ENCODE measurements around the gene TCP11L2. TPM values are rescaled to one million over a fixed set of nuclear protein-coding genes. Genes with fewer than 3 reads are reported as not detected.

TCP11L2 gene
- total and polyA plus RNA-seq, 2 of the 8 experiments (the other 6 are each of a cell fraction or from before 2014, with no cell fraction given), result 2.1 to 7.1 TPM

- H3K4me2 ChIP-seq (ENCODE audit: insufficient read depth in 1 of 2, low read depth in 2 of 2, low read length in 2 of 2), result no peak overlapping the region
- no peak overlapping the region for H2BK120ac ChIP-seq (replicated peaks; ENCODE audit: low read depth, low read length)
- H4K91ac ChIP-seq (replicated peaks; ENCODE audit: insufficient read length, low read length), result no peak overlapping the region
- H2AFZ ChIP-seq (ENCODE audit: low read length), result peak overlapping the region; percentile 85; the same call in 1 of the 2 replicates
- no peak overlapping the region for H4K8ac ChIP-seq (ENCODE audit: extremely low read depth, insufficient read depth, low read length)
- no peaks in the 10 kb centered on the region for H3K36me3 ChIP-seq (ENCODE audit: control insufficient read depth in 2 of 4, insufficient read depth in 4 of 4, low read length in 3 of 4)
- CTCF ChIA-PET (ENCODE audit: partially characterized antibody), result interaction anchor here (1.1 to 4.3 kb wide), 5 partner anchors 8 to 51 kb away, joined by 3 to 18 read pairs (median 4); no protein-coding TSS in a partner anchor
- H3K14ac ChIP-seq (ENCODE audit: insufficient read length), result no peak overlapping the region
- H3K27me3 ChIP-seq (replicated peaks in 1 of 4; ENCODE audit: control insufficient read depth in 3 of 4, extremely low read depth in 1 of 4, insufficient read depth in 3 of 4, low read length in 3 of 4), result no peaks in the 10 kb centered on the region
- H2AK5ac ChIP-seq (ENCODE audit: low read depth, low read length), result no peak overlapping the region
- H3K27ac ChIP-seq (ENCODE audit: low read depth, low read length), result no peak overlapping the region
- 92% methylated on average over 7 of the region's 7 CpGs; no CpG with 5 or more reads in 1 of the 2 experiments for WGBS, 2 experiments (ENCODE audit: extremely low coverage in 1 of 2, insufficient coverage in 1 of 2, insufficient read length in 1 of 2, insufficient replicate concordance in 2 of 2, low coverage in 1 of 2, low lambda C conversion rate in 2 of 2, missing lambda C conversion rate in 1 of 2)
- H3K56ac ChIP-seq (replicated peaks; ENCODE audit: insufficient read length, low read depth, low read length), result no peak overlapping the region
- H3K18ac ChIP-seq (ENCODE audit: extremely low read depth, low read length), result no peak overlapping the region
- no peaks in the 10 kb centered on the region for H3K79me1 ChIP-seq (ENCODE audit: low read depth, low read length)
- peaks cover 2% of the 10 kb centered on the region; the same call in 1 of the 2 replicates for H3K23me2 ChIP-seq (ENCODE audit: low read depth, low read length)
- no peak overlapping the region for H2BK20ac ChIP-seq (ENCODE audit: low read length)
- no peaks in the 10 kb centered on the region for H3K9me3 ChIP-seq (ENCODE audit: insufficient read depth in 2 of 2, low read depth in 1 of 2, low read length in 1 of 2)
- POLR2A ChIA-PET (ENCODE audit: partially characterized antibody), result interaction anchor here (1.0 to 1.8 kb wide), 2 partner anchors 10 to 28 kb away, joined by 3 to 5 read pairs; no protein-coding TSS in a partner anchor
- H4K5ac ChIP-seq (ENCODE audit: insufficient read length, low read depth, low read length), result no peak overlapping the region
- H3K4me1 ChIP-seq (replicated peaks in 1 of 4; ENCODE audit: control insufficient read depth in 3 of 4, insufficient read depth in 4 of 4, low read length in 3 of 4), result no peaks in the 10 kb centered on the region
- no peak overlapping the region for H2BK15ac ChIP-seq (ENCODE audit: low read length)
- no peak overlapping the region for H3K9ac ChIP-seq (replicated peaks in 1 of 4; ENCODE audit: extremely low read depth in 1 of 4, low read depth in 3 of 4, low read length in 3 of 4)
- H3K23ac ChIP-seq (ENCODE audit: insufficient read length), result no peak overlapping the region
- no peak for FAIRE-seq
- no peak overlapping the region for H2BK12ac ChIP-seq (ENCODE audit: low read depth, low read length)
- H2BK5ac ChIP-seq (ENCODE audit: low read depth, low read length), result no peak overlapping the region
- H3K4me3 ChIP-seq (ENCODE audit: extremely low read depth in 1 of 4, insufficient read depth in 2 of 4, low read depth in 3 of 4, low read length in 4 of 4), result no peak overlapping the region
- no peak overlapping the region for H3K4ac ChIP-seq (replicated peaks; ENCODE audit: insufficient read length, low read depth, low read length)
- no peaks in the 10 kb centered on the region for H3K79me2 ChIP-seq (ENCODE audit: control insufficient read depth in 1 of 2, insufficient read depth in 2 of 2, low read length in 2 of 2)
- H4K20me1 ChIP-seq (replicated peaks in 1 of 2; ENCODE audit: control insufficient read depth in 1 of 2, insufficient read depth in 2 of 2, low read length in 2 of 2), result no peaks in the 10 kb centered on the region
- no peak for DNase-seq (ENCODE audit: low read depth in 1 of 2, low spot score in 2 of 2)
- TF ChIP-seq E2F6 (IDR thresholded peaks at IDR 0.05), result no peak
- no peak for TF ChIP-seq CHD1 (IDR thresholded peaks at IDR 0.05; ENCODE audit: low read depth, low read length)
- TF ChIP-seq ASH2L (IDR thresholded peaks at IDR 0.05; ENCODE audit: low read length), result no peak
These were observed 27.9 kb upstream of the TCP11L2 start for GRCh38 chr12:106274575-106275121.
